Measurements from ENCODE around the gene WDR4. TPM values are rescaled to one million over a fixed set of nuclear protein-coding genes. Genes with fewer than 3 reads are reported as not detected.

Gene WDR4
- total and polyA plus RNA-seq, 2 of the 13 experiments (the other 11 are each of a cell fraction or from before 2014, with no cell fraction given) = 11.3 to 14.4 TPM

Other genes with a start within 250 kb of the WDR4 start
- gene PDE9A, start 225.9 kb downstream of the WDR4 start, total RNA-seq (2016; rRNA removed; fragmentation: Illumina TruSeq; extraction: Trizol) = 4.3 and 4.6 TPM in 2 replicates
- 19.7 and 22.9 TPM in 2 replicates for gene PDE9A, start 225.9 kb downstream of the WDR4 start, polyA plus RNA-seq (2011; rRNA removed)
- 29.6 and 35.7 TPM in 2 replicates for gene NDUFV3, start 13.8 kb upstream of the WDR4 start, total RNA-seq (2016; rRNA removed; fragmentation: Illumina TruSeq; extraction: Trizol)
- 14.2 and 15.4 TPM in 2 replicates for gene NDUFV3, start 13.8 kb upstream of the WDR4 start, polyA plus RNA-seq (2011; rRNA removed)
- gene ERVH48-1, start 46.1 kb upstream of the WDR4 start, total RNA-seq (2016; rRNA removed; fragmentation: Illumina TruSeq; extraction: Trizol) = not detected in 2 replicates
- 1.0 and 1.8 TPM in 2 replicates for gene ERVH48-1, start 46.1 kb upstream of the WDR4 start, polyA plus RNA-seq (2011; rRNA removed)
- 7.9 and 9.6 TPM in 2 replicates for gene PKNOX1, start 95.0 kb upstream of the WDR4 start, total RNA-seq (2016; rRNA removed; fragmentation: Illumina TruSeq; extraction: Trizol)
- gene PKNOX1, start 95.0 kb upstream of the WDR4 start, polyA plus RNA-seq (2011; rRNA removed) = 16.2 and 18.1 TPM in 2 replicates
- 43.5 and 64.7 TPM in 2 replicates for gene CBS, start 196.3 kb upstream of the WDR4 start, total RNA-seq (2016; rRNA removed; fragmentation: Illumina TruSeq; extraction: Trizol)
- gene CBS, start 196.3 kb upstream of the WDR4 start, polyA plus RNA-seq (2011; rRNA removed) = 99.3 and 112 TPM in 2 replicates
- 21.2 and 28.6 TPM in 2 replicates for gene U2AF1, start 228.0 kb upstream of the WDR4 start, total RNA-seq (2016; rRNA removed; fragmentation: Illumina TruSeq; extraction: Trizol)
- 26.8 and 27.4 TPM in 2 replicates for gene U2AF1, start 228.0 kb upstream of the WDR4 start, polyA plus RNA-seq (2011; rRNA removed)

Data from HepG2 (cell line).